ENCODE measurements around the gene TSTD1.
"Not testable (repeated sequence)": the region's sequence is repeated elsewhere in the genome, so short reads cannot be mapped to it uniquely, and the experiment has no call there.

TSTD1 gene

GRCh38 chr1:161008869-161009510, 29.8 kb downstream of the TSTD1 start:
- peaks cover 31% of the 10 kb centered on the region for H3K4me1 Mint-ChIP-seq
- ATAC-seq (replicated peaks; ENCODE audit: extremely low read depth, poor library complexity, severe bottlenecking): no peak
- H3K36me3 Mint-ChIP-seq (ENCODE audit: insufficient read depth): peaks cover 9% of the 10 kb centered on the region
- no peaks in the 10 kb centered on the region for H3K27me3 Mint-ChIP-seq
- no peaks in the 10 kb centered on the region for H3K9me3 Mint-ChIP-seq
- H3K27ac Mint-ChIP-seq (ENCODE audit: low read depth): peak overlapping the region; percentile 26
- no peak overlapping the region for H3K4me3 Mint-ChIP-seq
- DNase-seq (ENCODE audit: low spot score in 2 of 2): no peak

DNA sequence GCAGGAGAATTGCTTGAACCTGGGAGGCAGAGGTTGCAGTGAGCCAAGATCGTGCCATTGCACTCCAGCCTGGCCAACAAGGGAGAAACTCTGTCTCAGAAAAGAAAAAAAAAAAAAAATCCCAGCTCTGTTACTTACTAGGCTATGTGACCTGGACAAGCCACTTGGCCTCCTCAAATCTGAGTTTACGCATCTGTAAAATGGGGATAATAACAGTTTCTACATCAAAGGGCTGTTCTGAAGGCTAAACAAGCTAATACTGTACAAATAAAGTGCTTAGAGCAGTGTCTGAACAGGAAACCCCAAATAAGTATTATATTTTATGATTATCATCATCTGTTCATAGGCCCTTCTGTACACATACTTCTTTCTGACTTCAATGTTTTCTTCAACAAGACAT, 31.4 kb downstream of the TSTD1 start:
- no peaks in the 10 kb centered on the region for H3K9me3 Mint-ChIP-seq
- no peaks in the 10 kb centered on the region for H3K27me3 Mint-ChIP-seq
- peaks cover 20% of the 10 kb centered on the region for H3K4me1 Mint-ChIP-seq
- no peak overlapping the region for H3K27ac Mint-ChIP-seq (ENCODE audit: low read depth)
- H3K36me3 Mint-ChIP-seq (ENCODE audit: insufficient read depth): peaks cover 2% of the 10 kb centered on the region
- ATAC-seq (replicated peaks; ENCODE audit: extremely low read depth, poor library complexity, severe bottlenecking): no peak
- DNase-seq (ENCODE audit: low spot score in 2 of 2): no peak
- H3K4me3 Mint-ChIP-seq: no peak overlapping the region

DNA sequence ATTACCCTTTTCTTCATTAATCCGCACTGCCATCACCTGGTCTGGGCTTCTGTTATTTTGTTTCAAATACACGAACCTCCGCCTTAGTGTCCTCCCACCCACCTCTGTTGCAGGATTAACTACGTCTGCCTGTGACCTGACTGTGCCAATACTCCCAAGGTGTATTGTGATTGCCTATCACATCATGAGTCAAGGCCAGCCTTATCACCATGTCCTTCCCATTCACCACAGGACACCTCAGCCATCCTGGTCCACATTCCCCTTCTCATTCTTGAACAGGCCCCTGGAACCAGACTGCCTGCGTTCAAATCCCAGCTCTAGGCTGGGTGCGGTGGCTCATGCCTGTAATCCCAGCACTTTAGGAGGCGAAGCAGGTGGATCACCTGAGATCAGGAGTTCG, 32.2 kb downstream of the TSTD1 start:
- ATAC-seq (replicated peaks; ENCODE audit: extremely low read depth, poor library complexity, severe bottlenecking): no peak
- no peak for DNase-seq (ENCODE audit: low spot score in 2 of 2)
- Mint-ChIP-seq H3K27ac (ENCODE audit: low read depth) (no peak overlapping the region), H3K4me1 (peaks cover 14% of the 10 kb centered on the region), H3K9me3 (no peaks in the 10 kb centered on the region), H3K27me3 (no peaks in the 10 kb centered on the region), H3K36me3 (ENCODE audit: insufficient read depth) (no peaks in the 10 kb centered on the region), H3K4me3 (no peak overlapping the region)

DNA sequence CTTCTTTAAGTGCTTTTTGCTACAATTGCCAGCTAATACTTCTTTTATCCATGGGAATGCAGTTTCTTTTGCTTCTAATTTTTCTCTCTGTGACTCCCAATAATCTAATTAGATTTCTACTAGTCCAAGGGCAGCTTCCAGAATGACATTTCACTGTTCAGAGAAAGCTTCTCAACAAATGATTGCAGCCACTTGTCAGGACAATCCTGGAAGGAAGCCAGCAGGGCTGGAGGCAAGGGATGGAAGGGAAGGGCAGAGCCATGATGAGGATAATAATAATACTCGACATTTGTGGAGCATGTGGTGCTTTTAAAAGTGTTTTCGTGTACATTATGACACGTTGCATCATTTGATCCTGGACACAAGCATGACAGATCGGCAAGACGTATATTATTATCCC, 37.2 kb downstream of the TSTD1 start:
- DNase-seq (ENCODE audit: low spot score in 2 of 2) (no peak), ATAC-seq (replicated peaks; ENCODE audit: extremely low read depth, poor library complexity, severe bottlenecking) (no peak)
- Mint-ChIP-seq H3K9me3 (no peaks in the 10 kb centered on the region), H3K27ac (ENCODE audit: low read depth) (no peak overlapping the region), H3K4me3 (no peak overlapping the region), H3K27me3 (no peaks in the 10 kb centered on the region), H3K36me3 (ENCODE audit: insufficient read depth) (peaks cover 2% of the 10 kb centered on the region), H3K4me1 (peaks cover 12% of the 10 kb centered on the region)

DNA sequence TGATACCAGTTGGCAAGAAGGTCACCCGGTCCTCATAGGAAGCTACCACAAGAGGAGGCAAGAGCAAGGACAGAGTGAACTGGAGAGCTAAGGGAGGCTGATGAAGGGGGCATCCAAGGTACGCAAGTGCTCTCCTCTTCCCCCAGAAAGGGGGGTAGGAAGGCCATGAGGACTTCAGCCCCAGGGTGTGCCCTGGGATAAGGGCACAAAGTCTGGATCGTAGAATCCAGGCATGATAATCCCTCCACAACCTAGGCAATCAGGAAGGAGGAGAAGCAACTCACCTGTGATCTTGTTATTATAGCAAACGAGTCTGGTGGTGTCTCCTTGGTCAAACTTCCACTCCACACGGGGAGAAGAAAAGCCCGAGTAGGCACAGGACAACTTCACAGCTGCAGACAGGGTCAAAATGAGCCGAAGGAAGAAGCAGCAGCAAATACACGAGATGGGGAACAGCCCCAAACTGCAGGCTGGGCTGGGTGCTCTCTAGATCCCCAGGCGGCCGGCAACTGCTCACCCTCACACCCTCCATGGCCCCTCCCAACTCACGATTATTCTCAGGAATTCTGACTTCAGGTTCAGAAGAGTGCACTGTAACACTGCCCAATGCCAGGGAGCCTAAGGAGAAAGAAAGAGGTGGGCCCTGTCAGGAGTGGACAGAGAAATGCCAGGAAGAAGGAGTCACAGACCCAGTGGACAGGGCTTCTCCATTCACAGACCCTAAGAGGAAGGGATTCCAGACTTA, 37.9 kb downstream of the TSTD1 start:
- no peak overlapping the region for H3K27ac Mint-ChIP-seq (ENCODE audit: low read depth)
- DNase-seq (ENCODE audit: low spot score in 2 of 2) (no peak), ATAC-seq (replicated peaks; ENCODE audit: extremely low read depth, poor library complexity, severe bottlenecking) (no peak)
- H3K4me1 Mint-ChIP-seq: peaks cover 8% of the 10 kb centered on the region
- H3K4me3 Mint-ChIP-seq: no peak overlapping the region
- peaks cover 2% of the 10 kb centered on the region for H3K36me3 Mint-ChIP-seq (ENCODE audit: insufficient read depth)
- no peaks in the 10 kb centered on the region for H3K9me3 Mint-ChIP-seq
- H3K27me3 Mint-ChIP-seq: no peaks in the 10 kb centered on the region

- ATAC-seq (replicated peaks; ENCODE audit: extremely low read depth, poor library complexity, severe bottlenecking) (no peak), DNase-seq (ENCODE audit: low spot score in 2 of 2) (no peak)
- Mint-ChIP-seq H3K27me3 (no peaks in the 10 kb centered on the region), H3K4me1 (peaks cover 8% of the 10 kb centered on the region), H3K36me3 (ENCODE audit: insufficient read depth) (peaks cover 4% of the 10 kb centered on the region), H3K4me3 (no peak overlapping the region), H3K27ac (ENCODE audit: low read depth) (peak overlapping the region; percentile 16), H3K9me3 (no peaks in the 10 kb centered on the region)
These were observed 39.4 kb downstream of the TSTD1 start for GRCh38 chr1:160999376-160999775.

DNA sequence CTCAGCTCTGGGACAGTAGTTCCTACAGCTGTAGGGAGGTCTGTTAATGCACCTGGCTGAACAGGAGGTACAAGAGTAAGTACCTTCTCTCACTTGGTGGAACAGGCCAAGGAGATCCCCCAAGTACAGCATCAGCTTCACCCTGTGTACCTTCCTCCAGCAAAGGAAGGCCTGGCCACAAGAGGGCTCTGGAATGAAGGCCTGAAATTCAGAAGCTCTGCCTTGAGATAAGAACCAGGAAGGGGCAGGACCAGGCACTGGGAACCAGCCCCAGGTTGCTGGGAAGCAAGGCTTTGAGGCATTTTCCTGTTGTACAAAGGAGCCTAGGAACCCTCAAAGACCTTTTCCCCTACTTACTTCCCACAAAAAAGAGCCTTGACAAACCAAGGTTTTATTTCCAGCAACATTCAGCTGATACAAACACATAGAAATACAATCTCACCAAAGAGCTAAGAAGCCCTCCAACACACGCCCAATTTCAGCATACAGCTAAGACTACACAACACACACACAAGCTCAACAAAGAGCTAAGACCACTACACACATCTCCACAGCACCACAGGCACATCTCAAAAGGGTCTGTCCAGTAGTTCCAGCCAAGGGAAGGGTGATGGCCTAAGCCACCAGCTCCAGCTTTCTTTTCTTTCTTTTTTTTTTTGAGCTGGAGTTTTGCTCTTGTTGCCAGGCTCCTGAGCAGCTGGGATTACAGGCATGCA, 41.3 kb downstream of the TSTD1 start:
- peaks cover 4% of the 10 kb centered on the region for H3K36me3 Mint-ChIP-seq (ENCODE audit: insufficient read depth)
- H3K4me3 Mint-ChIP-seq: no peak overlapping the region
- peaks cover 8% of the 10 kb centered on the region for H3K4me1 Mint-ChIP-seq
- ATAC-seq (replicated peaks; ENCODE audit: extremely low read depth, poor library complexity, severe bottlenecking): peak; percentile 28
- no peaks in the 10 kb centered on the region for H3K9me3 Mint-ChIP-seq
- peak in 1 of 2 donors; percentile 28 for DNase-seq (ENCODE audit: low spot score in 2 of 2)
- H3K27ac Mint-ChIP-seq (ENCODE audit: low read depth): peak overlapping the region; percentile 11
- no peaks in the 10 kb centered on the region for H3K27me3 Mint-ChIP-seq

GRCh38 chr1:160996178-160996577, 42.6 kb downstream of the TSTD1 start:
- Mint-ChIP-seq H3K36me3 (ENCODE audit: insufficient read depth) (peaks cover 4% of the 10 kb centered on the region), H3K27me3 (no peaks in the 10 kb centered on the region), H3K27ac (ENCODE audit: low read depth) (no peak overlapping the region), H3K4me3 (no peak overlapping the region), H3K9me3 (no peaks in the 10 kb centered on the region), H3K4me1 (peaks cover 8% of the 10 kb centered on the region)
- ATAC-seq (replicated peaks; ENCODE audit: extremely low read depth, poor library complexity, severe bottlenecking): no peak
- no peak for DNase-seq (ENCODE audit: low spot score in 2 of 2)

GRCh38 chr1:160993544-160994193, 45.1 kb downstream of the TSTD1 start:
- no peak for ATAC-seq (replicated peaks; ENCODE audit: extremely low read depth, poor library complexity, severe bottlenecking)

DNA sequence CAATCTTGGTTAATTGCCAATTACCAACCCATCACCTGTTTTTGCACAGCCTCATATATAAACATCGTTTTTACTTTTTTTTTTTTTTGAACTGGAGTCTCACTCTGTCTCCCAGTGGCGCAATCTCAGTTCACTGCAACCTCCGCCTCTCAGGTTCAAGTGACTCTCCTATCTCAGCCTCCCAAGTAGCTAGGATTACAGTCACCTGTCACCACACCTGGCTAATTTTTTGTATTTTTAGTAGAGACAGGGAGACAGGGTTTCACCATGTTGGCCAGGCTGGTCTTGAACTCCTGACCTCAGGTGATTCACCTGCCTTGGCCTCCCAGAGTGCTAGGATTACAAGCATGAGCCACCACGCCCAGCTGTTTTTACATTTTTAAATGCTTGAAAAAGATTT, 46.7 kb downstream of the TSTD1 start:
- not testable (repeated sequence) for DNase-seq (ENCODE audit: low spot score in 2 of 2); H3K4me3 Mint-ChIP-seq; H3K4me1 Mint-ChIP-seq; H3K27me3 Mint-ChIP-seq; H3K9me3 Mint-ChIP-seq; H3K27ac Mint-ChIP-seq (ENCODE audit: low read depth); H3K36me3 Mint-ChIP-seq (ENCODE audit: insufficient read depth); ATAC-seq (replicated peaks; ENCODE audit: extremely low read depth, poor library complexity, severe bottlenecking)

More at GRCh38 chr1:160993544-160994193, 45.1 kb downstream of the TSTD1 start:
- Mint-ChIP-seq H3K27ac (ENCODE audit: low read depth) (no peak overlapping the region), H3K27me3 (no peaks in the 10 kb centered on the region), H3K9me3 (no peaks in the 10 kb centered on the region), H3K36me3 (ENCODE audit: insufficient read depth) (peaks cover 4% of the 10 kb centered on the region), H3K4me3 (no peak overlapping the region), H3K4me1 (peaks cover 8% of the 10 kb centered on the region)
- DNase-seq (ENCODE audit: low spot score in 2 of 2): no peak

Measured in central memory CD8-positive, alpha-beta T cell (primary cell).